Endodermal cell (in vitro differentiated cells): ENCODE results near the gene TBL2. TPM values are rescaled to one million over a fixed set of nuclear protein-coding genes. Genes with fewer than 3 reads are reported as not detected.

Experiments
- DNase-seq: peaks from one replicate; pipeline ENCODE4 v3.0.0-alpha.2; 2017
- H3K27ac ChIP-seq: 2 replicates; pipeline ENCODE4 v1.5.1; 2013; ENCODE audit warnings: mild to moderate bottlenecking, low read depth, low read length, moderate library complexity
- H3K27me3 ChIP-seq: 2 replicates; pipeline ENCODE4 v1.6.1; 2013; ENCODE audit warnings: mild to moderate bottlenecking, low read length, moderate library complexity; ENCODE audit not compliant: insufficient read depth, control insufficient read depth, poor library complexity, severe bottlenecking
- H3K36me3 ChIP-seq: 2 replicates; pipeline ENCODE4 v1.7.0; 2013; ENCODE audit warnings: mild to moderate bottlenecking, low read length, moderate library complexity; ENCODE audit not compliant: control insufficient read depth, insufficient read depth
- H3K4me1 ChIP-seq: one replicate; pipeline ENCODE4 v1.7.0; 2013; ENCODE audit warnings: low read length; ENCODE audit not compliant: control insufficient read depth, insufficient read depth
- H3K4me3 ChIP-seq: 2 replicates; pipeline ENCODE4 v1.5.1; 2013; ENCODE audit warnings: mild to moderate bottlenecking, low read length, moderate library complexity
- H3K9ac ChIP-seq: 2 replicates; pipeline ENCODE4 v1.6.1; 2013; ENCODE audit warnings: mild to moderate bottlenecking, low read length, moderate library complexity; ENCODE audit not compliant: poor library complexity, severe bottlenecking; ENCODE audit errors: extremely low read depth
- H3K9me3 ChIP-seq: 2 replicates; pipeline ENCODE4 v1.6.1; 2013; ENCODE audit warnings: mild to moderate bottlenecking, low read length, moderate library complexity; ENCODE audit not compliant: control insufficient read depth
- H3K27ac Mint-ChIP-seq: 2 replicates; pipeline ENCODE4 v1.8.0; 2020; ENCODE audit warnings: mixed read lengths
- H3K27me3 Mint-ChIP-seq: 2 replicates; pipeline ENCODE4 v1.8.0; 2021; ENCODE audit warnings: mild to moderate bottlenecking, mixed read lengths; ENCODE audit not compliant: insufficient read depth
- H3K36me3 Mint-ChIP-seq: 2 replicates; pipeline ENCODE4 v1.8.0; 2020; ENCODE audit warnings: low read depth, mixed read lengths
- H3K4me1 Mint-ChIP-seq: 2 replicates; pipeline ENCODE4 v1.8.0; 2020; ENCODE audit warnings: mixed read lengths
- H3K4me3 Mint-ChIP-seq: 2 replicates; pipeline ENCODE4 v1.8.0; 2020; ENCODE audit warnings: mild to moderate bottlenecking, moderate library complexity, mixed read lengths
- H3K9me3 Mint-ChIP-seq: 2 replicates; pipeline ENCODE4 v1.8.0; 2020; ENCODE audit warnings: mild to moderate bottlenecking, mixed read lengths
- WGBS, 2 experiments: methylation state at CpG; one replicate each; pipeline versions ENCODE4 v1.1.5 to v1.1.7; 2013; ENCODE audit warnings: missing lambda C conversion rate in 2 of 2, mixed read lengths in 1 of 2; ENCODE audit not compliant: insufficient coverage in 1 of 2, insufficient read length in 1 of 2; 5-methylcytosine and 5-hydroxymethylcytosine counted together
- total RNA-seq, 2 donors: library from RNA; stranded (reverse); fragmentation: NEBNext Ultra II Directional in 1 of 2; extraction: Animal tissue kit (Norgen Biotek cat#: 25700) in 1 of 2; gene quantifications; 2 replicates in 1 of 2; 3 replicates in 1 of 2; pipeline ENCODE4 v1.2.1, GENCODE V29; 2021
- TF ChIP-seq, protein P1 (sequence below): fragments of 200-600 bp; sonication (generic); conservative IDR thresholded peaks from 2 replicates; pipeline ENCODE4 v1.5.0; 2021; ENCODE audit warnings: antibody characterized with exemption, mild to moderate bottlenecking

TBL2 gene
- total RNA-seq, 2 donors from 2014 or later = 55.7 to 59.7 TPM

DNA sequence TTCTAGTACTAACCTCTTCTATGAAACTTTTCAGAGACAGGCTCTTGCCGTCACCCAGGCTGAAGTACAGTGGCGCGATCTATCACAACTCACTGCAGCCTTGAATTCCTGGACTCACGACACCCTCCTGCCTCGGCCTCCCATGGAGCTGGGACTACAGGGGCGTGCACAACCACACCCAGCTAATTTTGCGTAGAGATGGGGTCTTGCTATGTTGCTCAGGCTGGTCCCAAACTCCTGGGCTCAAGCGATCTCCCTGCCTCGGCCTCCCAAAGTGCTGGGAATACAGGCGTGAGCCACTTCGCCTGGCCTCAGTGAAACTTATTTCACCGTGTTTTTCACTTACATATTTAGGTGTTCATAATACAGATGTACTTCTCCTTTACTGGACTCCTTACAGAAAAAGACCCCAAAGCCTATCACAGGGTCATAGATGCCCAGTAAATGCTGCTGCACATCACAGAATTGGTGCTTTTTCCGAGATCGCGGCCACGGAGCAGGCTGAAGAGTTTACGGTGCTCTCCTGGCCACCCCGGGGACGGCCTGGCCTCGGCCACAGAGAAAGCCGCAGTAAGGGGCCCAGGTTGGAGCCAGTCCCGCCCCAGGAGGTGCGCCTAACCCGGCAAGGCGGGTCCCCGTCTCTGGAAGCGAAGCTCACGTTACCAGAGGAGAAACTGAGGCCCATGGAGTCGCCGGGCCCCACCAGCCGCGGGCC lies 595 bp downstream of the TBL2 start:
- H3K27ac Mint-ChIP-seq = peak overlapping the region; percentile 79
- H3K27ac ChIP-seq = peak overlapping the region; percentile 80

GRCh38 chr7:73573791-73574190 lies 4.6 kb downstream of the TBL2 start:
- WGBS, 2 experiments = 93 to 96% methylated on average over 7 to 11 of the region's 11 CpGs
- H3K9ac ChIP-seq = no peak overlapping the region
- Mint-ChIP-seq H3K4me3 (no peak overlapping the region), H3K36me3 (peaks cover 62% of the 10 kb centered on the region), H3K27me3 (peaks cover under 1% of the 10 kb centered on the region), H3K4me1 (peaks cover 17% of the 10 kb centered on the region), H3K27ac (peak overlapping the region; percentile 33), H3K9me3 (no peaks in the 10 kb centered on the region)
- TF ChIP-seq, protein P1, sequence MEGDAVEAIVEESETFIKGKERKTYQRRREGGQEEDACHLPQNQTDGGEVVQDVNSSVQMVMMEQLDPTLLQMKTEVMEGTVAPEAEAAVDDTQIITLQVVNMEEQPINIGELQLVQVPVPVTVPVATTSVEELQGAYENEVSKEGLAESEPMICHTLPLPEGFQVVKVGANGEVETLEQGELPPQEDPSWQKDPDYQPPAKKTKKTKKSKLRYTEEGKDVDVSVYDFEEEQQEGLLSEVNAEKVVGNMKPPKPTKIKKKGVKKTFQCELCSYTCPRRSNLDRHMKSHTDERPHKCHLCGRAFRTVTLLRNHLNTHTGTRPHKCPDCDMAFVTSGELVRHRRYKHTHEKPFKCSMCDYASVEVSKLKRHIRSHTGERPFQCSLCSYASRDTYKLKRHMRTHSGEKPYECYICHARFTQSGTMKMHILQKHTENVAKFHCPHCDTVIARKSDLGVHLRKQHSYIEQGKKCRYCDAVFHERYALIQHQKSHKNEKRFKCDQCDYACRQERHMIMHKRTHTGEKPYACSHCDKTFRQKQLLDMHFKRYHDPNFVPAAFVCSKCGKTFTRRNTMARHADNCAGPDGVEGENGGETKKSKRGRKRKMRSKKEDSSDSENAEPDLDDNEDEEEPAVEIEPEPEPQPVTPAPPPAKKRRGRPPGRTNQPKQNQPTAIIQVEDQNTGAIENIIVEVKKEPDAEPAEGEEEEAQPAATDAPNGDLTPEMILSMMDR = no peak
- H3K27me3 ChIP-seq = no peaks in the 10 kb centered on the region
- H3K4me3 ChIP-seq = no peak overlapping the region
- DNase-seq = no peak
- H3K27ac ChIP-seq = no peak overlapping the region
- H3K4me1 ChIP-seq = peaks cover 4% of the 10 kb centered on the region
- H3K36me3 ChIP-seq = peaks cover 65% of the 10 kb centered on the region
- no peaks in the 10 kb centered on the region for H3K9me3 ChIP-seq

More for the DNA sequence above, 595 bp downstream of the TBL2 start:
- 28 to 30% methylated on average over 21 to 32 of the region's 32 CpGs for WGBS, 2 experiments
- H3K4me1 Mint-ChIP-seq = peaks cover 19% of the 10 kb centered on the region
- Histone ChIP-seq H3K36me3 (peaks cover 26% of the 10 kb centered on the region), H3K9me3 (no peaks in the 10 kb centered on the region), H3K4me3 (peak overlapping the region; percentile 100), H3K27me3 (peaks cover 9% of the 10 kb centered on the region), H3K9ac (peak overlapping the region; percentile 86), H3K4me1 (peaks cover 4% of the 10 kb centered on the region)
- peaks cover 26% of the 10 kb centered on the region for H3K36me3 Mint-ChIP-seq
- no peaks in the 10 kb centered on the region for H3K9me3 Mint-ChIP-seq
- DNase-seq = no peak
- H3K4me3 Mint-ChIP-seq = peak overlapping the region; percentile 81
- H3K27me3 Mint-ChIP-seq = peaks cover 23% of the 10 kb centered on the region
- TF ChIP-seq, protein P1 = no peak

- H3K27me3 Mint-ChIP-seq = no peaks in the 10 kb centered on the region
- DNase-seq = no peak
- Histone ChIP-seq H3K27me3 (no peaks in the 10 kb centered on the region), H3K4me1 (peaks cover 4% of the 10 kb centered on the region), H3K27ac (no peak overlapping the region), H3K4me3 (no peak overlapping the region), H3K9me3 (no peaks in the 10 kb centered on the region), H3K9ac (no peak overlapping the region), H3K36me3 (peaks cover 66% of the 10 kb centered on the region)
- peaks cover 17% of the 10 kb centered on the region for H3K4me1 Mint-ChIP-seq
- TF ChIP-seq, protein P1 = no peak
- no peak overlapping the region for H3K4me3 Mint-ChIP-seq
- WGBS, 2 experiments = 95 to 98% methylated on average over 9 of the region's 9 CpGs
- no peak overlapping the region for H3K27ac Mint-ChIP-seq
- H3K36me3 Mint-ChIP-seq = peaks cover 62% of the 10 kb centered on the region
- no peaks in the 10 kb centered on the region for H3K9me3 Mint-ChIP-seq
These were observed 5.1 kb downstream of the TBL2 start for GRCh38 chr7:73573276-73573675.
